Smooth muscle cell (in vitro differentiated cells): Measurements from ENCODE around the gene MESP1. TPM values are rescaled to one million over a fixed set of nuclear protein-coding genes. Genes with fewer than 3 reads are reported as not detected.

Experiments
- DNase-seq: peaks from one replicate; lab custom pipeline; 2025; ENCODE audit not compliant: unreplicated experiment; lab: John Stamatoyannopoulos, UW
- H2AFZ ChIP-seq: fragments of 200-600 bp; sonication (generic); 2 replicates; pipeline ENCODE4 v1.6.0; 2016; ENCODE audit warnings: antibody characterized with exemption, low read depth, mild to moderate bottlenecking
- H3F3A ChIP-seq: fragments of 200-600 bp; sonication (generic); 2 replicates; pipeline ENCODE4 v1.6.0; 2017; ENCODE audit warnings: antibody characterized with exemption, low read depth
- H3K27ac ChIP-seq: fragments of 200-600 bp; sonication (generic); 2 replicates; pipeline ENCODE4 v1.5.1; 2016; ENCODE audit warnings: low read depth, mild to moderate bottlenecking
- H3K27me3 ChIP-seq: fragments of 200-600 bp; sonication (generic); 2 replicates; pipeline ENCODE4 v1.6.1; 2016; ENCODE audit warnings: low read depth, mild to moderate bottlenecking
- H3K36me3 ChIP-seq: fragments of 200-600 bp; sonication (generic); 2 replicates; pipeline ENCODE4 v1.5.1; 2016; ENCODE audit warnings: low read depth
- H3K4me1 ChIP-seq: fragments of 200-600 bp; sonication (generic); 2 replicates; pipeline ENCODE4 v1.5.1; 2016; ENCODE audit warnings: low read depth
- H3K4me2 ChIP-seq: fragments of 200-600 bp; sonication (generic); 2 replicates; pipeline ENCODE4 v1.6.0; 2016; ENCODE audit warnings: mild to moderate bottlenecking
- H3K4me3 ChIP-seq: fragments of 200-600 bp; sonication (generic); 2 replicates; pipeline ENCODE4 v1.5.1; 2016; ENCODE audit warnings: mild to moderate bottlenecking
- H3K79me2 ChIP-seq: fragments of 200-600 bp; sonication (generic); 2 replicates; pipeline ENCODE4 v1.6.0; 2016; ENCODE audit warnings: low read depth, mild to moderate bottlenecking
- H3K9ac ChIP-seq: fragments of 200-600 bp; sonication (generic); 2 replicates; pipeline ENCODE4 v1.6.0; 2016; ENCODE audit warnings: low read depth
- H3K9me3 ChIP-seq: fragments of 200-600 bp; sonication (generic); replicated peaks from 2 replicates; pipeline ENCODE4 v1.5.1; 2016; ENCODE audit warnings: low read depth
- H4K20me1 ChIP-seq: fragments of 200-600 bp; sonication (generic); 2 replicates; pipeline ENCODE4 v1.6.0; 2016; ENCODE audit warnings: low read depth
- CTCF ChIP-seq: fragments of 200-600 bp; sonication (generic); IDR thresholded peaks from 2 replicates; pipeline ENCODE4 v1.5.1; 2017; ENCODE audit warnings: borderline replicate concordance, mild to moderate bottlenecking, antibody characterized with exemption; ENCODE audit not compliant: insufficient read depth, poor library complexity, severe bottlenecking
- WGBS: methylation state at CpG from one replicate; pipeline ENCODE4 v1.1.7; 2016; ENCODE audit warnings: low lambda C conversion rate; 5-methylcytosine and 5-hydroxymethylcytosine counted together
- polyA plus RNA-seq: library from polyadenylated mRNA; unstranded; fragments of >200 nt; fragmentation: Nextera tagmentation; extraction: Ambion mirVana; gene quantifications from 2 replicates; pipeline ENCODE4 v1.2.1, GENCODE V29; 2016
- total RNA-seq: library from RNA; depleted of rRNA; stranded (reverse); fragments of >200 nt; gene quantifications from 2 replicates; pipeline ENCODE4 v1.2.3, GENCODE V29; 2014

Gene MESP1
- total and polyA plus RNA-seq, 2 experiments from 2014 or later, result 0.67 TPM; not detected in 1

GRCh38 chr15:89797678-89798201 is 46.7 kb upstream of the MESP1 start:
- Histone ChIP-seq H3K79me2 (no peaks in the 10 kb centered on the region), H3K27me3 (no peaks in the 10 kb centered on the region), H3K9me3 (no peaks in the 10 kb centered on the region), H3K4me1 (no peaks in the 10 kb centered on the region), H3K36me3 (no peaks in the 10 kb centered on the region), H4K20me1 (no peaks in the 10 kb centered on the region), H3K4me2 (no peak overlapping the region), H2AFZ (no peak overlapping the region), H3K4me3 (no peak overlapping the region), H3K27ac (no peak overlapping the region), H3F3A (no peaks in the 10 kb centered on the region), H3K9ac (no peak overlapping the region)
- 94% methylated on average over 4 of the region's 4 CpGs for WGBS
- no peak for DNase-seq
- TF ChIP-seq CTCF, result no peak

- no peak overlapping the region for H3K27ac ChIP-seq
- no peaks in the 10 kb centered on the region for H3K36me3 ChIP-seq
- no peak overlapping the region for H3K4me3 ChIP-seq
- no peak overlapping the region for H3K4me2 ChIP-seq
- H3K9me3 ChIP-seq, result no peaks in the 10 kb centered on the region
- no peaks in the 10 kb centered on the region for H3K79me2 ChIP-seq
- DNase-seq, result no peak
- no peak for TF ChIP-seq CTCF
- H3K9ac ChIP-seq, result no peak overlapping the region
- no peak overlapping the region for H2AFZ ChIP-seq
- no peaks in the 10 kb centered on the region for H4K20me1 ChIP-seq
- H3K27me3 ChIP-seq, result no peaks in the 10 kb centered on the region
- no peaks in the 10 kb centered on the region for H3K4me1 ChIP-seq
- no peaks in the 10 kb centered on the region for H3F3A ChIP-seq
Observed at GRCh38 chr15:89795996-89796395, 44.9 kb upstream of the MESP1 start.

GRCh38 chr15:89794627-89795241 is 43.7 kb upstream of the MESP1 start:
- no peak for DNase-seq
- no peak overlapping the region for H3K9ac ChIP-seq
- no peaks in the 10 kb centered on the region for H3K4me1 ChIP-seq
- no peak overlapping the region for H2AFZ ChIP-seq
- WGBS, result 83% methylated on average over 5 of the region's 5 CpGs
- H4K20me1 ChIP-seq, result no peaks in the 10 kb centered on the region
- H3K27ac ChIP-seq, result no peak overlapping the region
- H3K79me2 ChIP-seq, result no peaks in the 10 kb centered on the region
- no peak overlapping the region for H3K4me3 ChIP-seq
- no peak for TF ChIP-seq CTCF
- no peaks in the 10 kb centered on the region for H3K36me3 ChIP-seq
- no peak overlapping the region for H3K4me2 ChIP-seq
- no peaks in the 10 kb centered on the region for H3K9me3 ChIP-seq
- no peaks in the 10 kb centered on the region for H3K27me3 ChIP-seq
- H3F3A ChIP-seq, result no peaks in the 10 kb centered on the region
